GM19023 (cell line): ENCODE data around the gene NKX6-2.
"Not testable (repeated sequence)": the region's sequence is repeated elsewhere in the genome, so short reads cannot be mapped to it uniquely, and the experiment has no call there.

ENCODE experiments used
- ATAC-seq: cut with Tn5 transposase; IDR thresholded peaks from one replicate; pipeline ENCODE4 v1.9.1; 2021; ENCODE audit warnings: mild to moderate bottlenecking, moderate library complexity; ENCODE audit not compliant: unreplicated experiment

Gene NKX6-2

GRCh38 chr10:132743196-132743924 lies 42.6 kb downstream of the NKX6-2 start:
- not testable (repeated sequence) for ATAC-seq

GRCh38 chr10:132742837-132743194 lies 43.1 kb downstream of the NKX6-2 start:
- no peak for ATAC-seq

- no peak for ATAC-seq
These were observed 43.6 kb downstream of the NKX6-2 start for GRCh38 chr10:132742167-132742836.

- no peak for ATAC-seq
These were observed 45.4 kb downstream of the NKX6-2 start for GRCh38 chr10:132740588-132740987.

- no peak for ATAC-seq
These were observed 46.7 kb downstream of the NKX6-2 start for GRCh38 chr10:132739225-132739613.

GRCh38 chr10:132738454-132739224 lies 47.3 kb downstream of the NKX6-2 start:
- no peak for ATAC-seq

- no peak for ATAC-seq
These were observed 48.4 kb downstream of the NKX6-2 start for GRCh38 chr10:132737390-132738048.

- ATAC-seq: no peak
These were observed 50.0 kb downstream of the NKX6-2 start for GRCh38 chr10:132735923-132736391.

GRCh38 chr10:132735341-132735775 lies 50.6 kb downstream of the NKX6-2 start:
- ATAC-seq: no peak

GRCh38 chr10:132733926-132734325 lies 52.0 kb downstream of the NKX6-2 start:
- ATAC-seq: no peak
